Coronary artery (tissue), 2 donors: Measurements from ENCODE around the gene MYCBP2.
A peak's percentile ranks its signal among the peaks of the same experiment; 100 is the strongest.

Source experiments
- DNase-seq: peaks from one replicate; pipeline ENCODE4 v3.0.0-alpha.2; 2017; ENCODE audit warnings: low spot score
- H3K27ac ChIP-seq, 2 donors: fragments of 200-600 bp; sonication (generic); one replicate each; pipeline ENCODE4 v1.5.1; 2016 to 2019
- H3K4me3 ChIP-seq: fragments of 200-600 bp; sonication (generic); 2 replicates; pipeline ENCODE4 v1.5.1; 2016; ENCODE audit warnings: mild to moderate bottlenecking, moderate library complexity
- CTCF ChIP-seq: fragments of 200-600 bp; sonication (generic); IDR thresholded peaks from one replicate; pipeline ENCODE4 v1.5.1; 2019; ENCODE audit warnings: antibody characterized with exemption

Gene MYCBP2

GRCh38 chr13:77031656-77032243, 295.1 kb downstream of the MYCBP2 start:
- H3K4me3 ChIP-seq = no peak overlapping the region
- no peak for DNase-seq
- H3K27ac ChIP-seq = no peak overlapping the region
- TF ChIP-seq CTCF = no peak

- TF ChIP-seq CTCF = no peak
- no peak for DNase-seq
- H3K27ac ChIP-seq = no peak overlapping the region
- no peak overlapping the region for H3K4me3 ChIP-seq
Measured at GRCh38 chr13:77029436-77029835, 297.5 kb downstream of the MYCBP2 start.

GRCh38 chr13:77028202-77028601, 298.7 kb downstream of the MYCBP2 start:
- Histone ChIP-seq H3K27ac (peak overlapping the region; percentile 99 to 100), H3K4me3 (peak overlapping the region; percentile 95)
- no peak for DNase-seq
- TF ChIP-seq CTCF = no peak

GRCh38 chr13:77026861-77027621, 299.9 kb downstream of the MYCBP2 start, which contains the start of gene FBXL3:
Gene FBXL3 (minus strand): TSS chr13:77027159. CDS start chr13:77021860, 5,299 bp downstream.
- no peak for TF ChIP-seq CTCF
- H3K27ac ChIP-seq = peak within 1 kb of the TSS; percentile 99 to 100
- DNase-seq = peak; percentile 93

GRCh38 chr13:77026255-77026860, 300.5 kb downstream of the MYCBP2 start:
- Histone ChIP-seq H3K27ac (peak overlapping the region; percentile 99 to 100), H3K4me3 (peak overlapping the region; percentile 95)
- peak; percentile 95 for DNase-seq
- TF ChIP-seq CTCF = no peak

More at GRCh38 chr13:77026861-77027621, 299.9 kb downstream of the MYCBP2 start, which contains the start of gene FBXL3:
- peak within 1 kb of the TSS; percentile 95 for H3K4me3 ChIP-seq

GRCh38 chr13:77022341-77022740, 304.6 kb downstream of the MYCBP2 start:
- peak overlapping the region; percentile 59 to 72 for H3K27ac ChIP-seq

More at GRCh38 chr13:77022341-77022740, 304.6 kb downstream of the MYCBP2 start:
- DNase-seq = no peak
- peak overlapping the region; percentile 95 for H3K4me3 ChIP-seq
- no peak for TF ChIP-seq CTCF
